ENCODE results near the gene RCCD1.
"Not testable (repeated sequence)": the region's sequence is repeated elsewhere in the genome, so short reads cannot be mapped to it uniquely, and the experiment has no call there.

RCCD1 gene

DNA sequence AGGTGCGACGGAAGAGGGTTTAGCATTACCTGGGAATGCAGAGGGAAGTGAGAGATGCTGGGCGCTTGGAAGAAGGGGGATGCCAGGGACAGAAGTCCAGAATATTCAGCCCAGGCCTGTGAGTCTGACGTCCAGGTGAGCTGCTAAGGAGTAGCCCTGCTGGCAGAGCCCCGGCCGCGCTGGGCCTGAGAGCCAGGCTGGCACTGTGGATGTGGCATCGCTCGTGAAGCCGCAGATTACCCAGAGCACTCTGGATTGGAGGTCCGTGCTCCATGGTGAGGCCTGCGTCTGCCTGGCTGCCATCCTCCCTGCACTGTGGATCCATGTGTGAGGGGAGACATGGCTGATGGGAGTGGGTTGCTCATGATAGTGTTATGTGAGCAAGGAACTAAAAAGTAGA, 37.1 kb upstream of the RCCD1 start:
- H3K27me3 ChIP-seq (ENCODE audit: insufficient read depth, low read depth, severe bottlenecking) = no peaks in the 10 kb centered on the region
- DNase-seq = no peak
- H3K4me3 ChIP-seq (ENCODE audit: low read depth, low read length) = no peak overlapping the region
- H3K36me3 ChIP-seq = no peaks in the 10 kb centered on the region; the same call in 1 of the 2 replicates
- H3K9me3 ChIP-seq (ENCODE audit: severe bottlenecking) = no peaks in the 10 kb centered on the region
- TF ChIP-seq, protein P1, sequence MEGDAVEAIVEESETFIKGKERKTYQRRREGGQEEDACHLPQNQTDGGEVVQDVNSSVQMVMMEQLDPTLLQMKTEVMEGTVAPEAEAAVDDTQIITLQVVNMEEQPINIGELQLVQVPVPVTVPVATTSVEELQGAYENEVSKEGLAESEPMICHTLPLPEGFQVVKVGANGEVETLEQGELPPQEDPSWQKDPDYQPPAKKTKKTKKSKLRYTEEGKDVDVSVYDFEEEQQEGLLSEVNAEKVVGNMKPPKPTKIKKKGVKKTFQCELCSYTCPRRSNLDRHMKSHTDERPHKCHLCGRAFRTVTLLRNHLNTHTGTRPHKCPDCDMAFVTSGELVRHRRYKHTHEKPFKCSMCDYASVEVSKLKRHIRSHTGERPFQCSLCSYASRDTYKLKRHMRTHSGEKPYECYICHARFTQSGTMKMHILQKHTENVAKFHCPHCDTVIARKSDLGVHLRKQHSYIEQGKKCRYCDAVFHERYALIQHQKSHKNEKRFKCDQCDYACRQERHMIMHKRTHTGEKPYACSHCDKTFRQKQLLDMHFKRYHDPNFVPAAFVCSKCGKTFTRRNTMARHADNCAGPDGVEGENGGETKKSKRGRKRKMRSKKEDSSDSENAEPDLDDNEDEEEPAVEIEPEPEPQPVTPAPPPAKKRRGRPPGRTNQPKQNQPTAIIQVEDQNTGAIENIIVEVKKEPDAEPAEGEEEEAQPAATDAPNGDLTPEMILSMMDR (IDR thresholded peaks at IDR 0.05; ENCODE audit: low read depth, low read length) = no peak
- H3K27ac ChIP-seq = no peak overlapping the region

GRCh38 chr15:90918034-90918788, 36.5 kb upstream of the RCCD1 start:
- Histone ChIP-seq H3K36me3 (no peaks in the 10 kb centered on the region; the same call in 1 of the 2 replicates), H3K4me3 (ENCODE audit: low read depth, low read length) (no peak overlapping the region), H3K27me3 (ENCODE audit: insufficient read depth, low read depth, severe bottlenecking) (no peaks in the 10 kb centered on the region), H3K9me3 (ENCODE audit: severe bottlenecking) (no peaks in the 10 kb centered on the region), H3K27ac (no peak overlapping the region)
- DNase-seq = no peak
- TF ChIP-seq, protein P1 (IDR thresholded peaks at IDR 0.05; ENCODE audit: low read depth, low read length) = no peak

- Histone ChIP-seq H3K36me3 (no peaks in the 10 kb centered on the region; the same call in 1 of the 2 replicates), H3K27ac (no peak overlapping the region), H3K9me3 (ENCODE audit: severe bottlenecking) (no peaks in the 10 kb centered on the region), H3K27me3 (ENCODE audit: insufficient read depth, low read depth, severe bottlenecking) (no peaks in the 10 kb centered on the region), H3K4me3 (ENCODE audit: low read depth, low read length) (no peak overlapping the region)
- TF ChIP-seq, protein P1 (IDR thresholded peaks at IDR 0.05; ENCODE audit: low read depth, low read length) = no peak
- DNase-seq = no peak
These were observed 35.8 kb upstream of the RCCD1 start for GRCh38 chr15:90918835-90919234.

DNA sequence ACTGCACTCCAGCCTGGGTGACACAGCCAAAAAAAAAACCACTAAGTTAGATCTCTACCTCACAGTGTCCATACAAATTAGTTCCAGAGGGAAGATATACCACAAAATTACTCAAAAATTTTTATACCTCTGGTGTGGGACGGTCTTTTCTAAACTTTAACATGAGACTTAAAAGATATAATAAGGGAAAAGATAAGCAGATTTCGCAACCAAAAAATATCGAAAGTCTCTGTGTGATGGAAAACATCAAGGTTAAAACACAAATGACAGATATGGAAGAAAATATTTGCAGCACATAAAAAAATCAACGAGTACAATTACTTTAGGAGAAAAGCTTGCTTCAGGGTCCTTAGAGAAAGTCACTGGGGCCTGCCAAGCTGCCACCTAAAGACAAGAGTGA, 32.8 kb upstream of the RCCD1 start:
- Histone ChIP-seq H3K36me3 (no peaks in the 10 kb centered on the region; the same call in 1 of the 2 replicates), H3K9me3 (ENCODE audit: severe bottlenecking) (no peaks in the 10 kb centered on the region), H3K27me3 (ENCODE audit: insufficient read depth, low read depth, severe bottlenecking) (no peaks in the 10 kb centered on the region), H3K27ac (no peak overlapping the region), H3K4me3 (ENCODE audit: low read depth, low read length) (no peak overlapping the region)
- DNase-seq = no peak
- TF ChIP-seq, protein P1 (IDR thresholded peaks at IDR 0.05; ENCODE audit: low read depth, low read length) = no peak

DNA sequence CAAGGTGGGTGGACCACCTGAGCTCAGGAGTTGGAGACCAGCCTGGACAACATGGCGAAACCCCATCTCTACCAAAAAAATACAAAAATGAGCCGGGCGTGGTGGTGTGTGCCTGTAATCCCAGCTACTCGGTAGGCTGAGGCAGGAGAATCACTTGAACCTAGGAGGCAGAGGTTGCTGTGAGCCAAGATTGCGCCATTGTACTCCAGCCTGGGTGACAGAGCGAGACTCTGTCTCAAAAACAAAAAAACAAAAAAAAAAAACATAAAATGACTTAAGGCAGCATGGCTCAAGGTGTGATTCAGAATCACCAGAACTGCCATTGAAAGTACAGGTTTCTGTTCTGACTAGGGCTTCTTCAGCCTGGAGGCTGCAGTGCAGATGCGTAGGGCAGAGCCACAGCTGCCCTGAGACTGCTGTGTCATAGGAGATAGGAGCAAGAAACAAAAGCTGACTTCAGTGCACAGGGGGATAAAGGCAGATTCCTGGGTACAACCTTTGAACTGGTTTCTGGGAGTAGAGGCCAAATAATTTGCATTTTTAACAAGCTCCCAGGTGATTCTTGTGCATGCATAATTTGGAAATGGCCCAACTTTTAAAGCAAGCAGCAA, 31.9 kb upstream of the RCCD1 start:
- not testable (repeated sequence) for H3K9me3 ChIP-seq (ENCODE audit: severe bottlenecking); DNase-seq; H3K4me3 ChIP-seq (ENCODE audit: low read depth, low read length); H3K27me3 ChIP-seq (ENCODE audit: insufficient read depth, low read depth, severe bottlenecking); H3K36me3 ChIP-seq; H3K27ac ChIP-seq

DNA sequence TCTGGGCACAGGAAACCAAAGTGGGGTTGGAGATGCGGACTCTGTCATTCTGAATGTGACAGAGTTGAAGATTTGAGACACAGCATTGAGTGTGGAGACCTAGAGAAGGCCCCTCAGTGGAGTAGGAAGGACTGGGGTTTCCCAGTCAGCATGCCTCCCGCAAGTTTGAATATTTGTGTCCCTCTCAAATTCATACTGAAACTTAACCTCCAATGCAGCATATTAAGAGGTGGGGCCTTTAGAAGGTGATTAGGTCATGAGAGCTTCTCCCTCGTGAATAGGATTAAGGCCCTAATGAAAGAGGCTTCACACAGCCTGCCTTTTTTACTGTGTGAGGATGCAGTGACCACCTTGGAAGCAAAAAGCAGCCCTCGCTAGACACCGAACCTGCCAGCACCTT, 30.3 kb upstream of the RCCD1 start:
- no peaks in the 10 kb centered on the region for H3K27me3 ChIP-seq (ENCODE audit: insufficient read depth, low read depth, severe bottlenecking)
- no peak overlapping the region for H3K4me3 ChIP-seq (ENCODE audit: low read depth, low read length)
- no peaks in the 10 kb centered on the region for H3K36me3 ChIP-seq
- no peaks in the 10 kb centered on the region for H3K9me3 ChIP-seq (ENCODE audit: severe bottlenecking)
- DNase-seq = no peak
- TF ChIP-seq, protein P1 (IDR thresholded peaks at IDR 0.05; ENCODE audit: low read depth, low read length) = no peak
- H3K27ac ChIP-seq = no peak overlapping the region

DNA sequence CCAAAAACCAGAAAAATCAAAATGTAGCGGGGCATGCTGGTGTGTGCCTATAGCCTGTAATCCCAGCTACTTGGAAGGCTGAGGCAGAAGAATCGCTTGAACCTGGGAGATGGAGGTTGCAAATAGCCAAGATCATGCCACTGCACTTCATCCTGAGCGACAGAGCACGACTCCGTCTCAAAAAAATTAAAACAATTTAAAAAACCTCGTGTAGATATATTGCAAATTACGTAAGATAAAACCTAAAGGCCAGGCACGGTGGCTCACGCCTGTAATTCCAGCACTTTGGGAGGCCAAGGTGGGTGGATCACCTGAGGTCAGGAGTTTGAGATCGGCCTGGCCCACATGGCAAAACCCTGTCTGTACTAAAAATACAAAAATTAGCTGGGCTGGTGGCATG, 27.9 kb upstream of the RCCD1 start:
- H3K4me3 ChIP-seq (ENCODE audit: low read depth, low read length); DNase-seq; H3K9me3 ChIP-seq (ENCODE audit: severe bottlenecking); H3K27ac ChIP-seq; H3K36me3 ChIP-seq; H3K27me3 ChIP-seq (ENCODE audit: insufficient read depth, low read depth, severe bottlenecking): not testable (repeated sequence)

- H3K27me3 ChIP-seq (ENCODE audit: insufficient read depth, low read depth, severe bottlenecking); H3K27ac ChIP-seq; H3K9me3 ChIP-seq (ENCODE audit: severe bottlenecking); H3K36me3 ChIP-seq; H3K4me3 ChIP-seq (ENCODE audit: low read depth, low read length); DNase-seq: not testable (repeated sequence)
These were observed 26.6 kb upstream of the RCCD1 start for GRCh38 chr15:90928106-90928505.

Data from WERI-Rb-1 (cell line).